Measurements from ENCODE around the gene UNC93A.

The UNC93A gene

GRCh38 chr6:167327391-167327790, 36.3 kb downstream of the UNC93A start:
- no peak for TF ChIP-seq CTCF (IDR thresholded peaks at IDR 0.05; ENCODE audit: borderline replicate concordance, insufficient read depth, low read depth, low read length)
- H3K4me3 ChIP-seq (ENCODE audit: low read depth, low read length): no peak overlapping the region

GRCh38 chr6:167328086-167328485, 37.0 kb downstream of the UNC93A start:
- no peak overlapping the region for H3K4me3 ChIP-seq (ENCODE audit: low read depth, low read length)

GRCh38 chr6:167329014-167329413, 37.9 kb downstream of the UNC93A start:
- no peak for TF ChIP-seq CTCF (IDR thresholded peaks at IDR 0.05; ENCODE audit: borderline replicate concordance, insufficient read depth, low read depth, low read length)
- no peak overlapping the region for H3K4me3 ChIP-seq (ENCODE audit: low read depth, low read length)

More at GRCh38 chr6:167328086-167328485, 37.0 kb downstream of the UNC93A start:
- no peak for TF ChIP-seq CTCF (IDR thresholded peaks at IDR 0.05; ENCODE audit: borderline replicate concordance, insufficient read depth, low read depth, low read length)

GRCh38 chr6:167330750-167331149, 39.6 kb downstream of the UNC93A start:
- H3K4me3 ChIP-seq (ENCODE audit: low read depth, low read length): no peak overlapping the region
- no peak for TF ChIP-seq CTCF (IDR thresholded peaks at IDR 0.05; ENCODE audit: borderline replicate concordance, insufficient read depth, low read depth, low read length)

- H3K4me3 ChIP-seq (ENCODE audit: low read depth, low read length): no peak overlapping the region
- no peak for TF ChIP-seq CTCF (IDR thresholded peaks at IDR 0.05; ENCODE audit: borderline replicate concordance, insufficient read depth, low read depth, low read length)
Observed at GRCh38 chr6:167331565-167331964, 40.5 kb downstream of the UNC93A start.

- TF ChIP-seq CTCF (IDR thresholded peaks at IDR 0.05; ENCODE audit: borderline replicate concordance, insufficient read depth, low read depth, low read length): no peak
- no peak overlapping the region for H3K4me3 ChIP-seq (ENCODE audit: low read depth, low read length)
Observed at GRCh38 chr6:167336844-167337630, 45.9 kb downstream of the UNC93A start.
